Activated gamma-delta T cell treated with anti-CD3 and anti-CD28 coated beads, Interleukin-2, amount 50 U/mL, for 16 hours (primary cell): ENCODE results near the gene PRKCG.
A peak's percentile ranks its signal among the peaks of the same experiment; 100 is the strongest.

Experiments used
- DNase-seq: peaks from one replicate; pipeline ENCODE4 v3.0.0-alpha.2; 2020; ENCODE audit warnings: low read depth

PRKCG gene

DNA sequence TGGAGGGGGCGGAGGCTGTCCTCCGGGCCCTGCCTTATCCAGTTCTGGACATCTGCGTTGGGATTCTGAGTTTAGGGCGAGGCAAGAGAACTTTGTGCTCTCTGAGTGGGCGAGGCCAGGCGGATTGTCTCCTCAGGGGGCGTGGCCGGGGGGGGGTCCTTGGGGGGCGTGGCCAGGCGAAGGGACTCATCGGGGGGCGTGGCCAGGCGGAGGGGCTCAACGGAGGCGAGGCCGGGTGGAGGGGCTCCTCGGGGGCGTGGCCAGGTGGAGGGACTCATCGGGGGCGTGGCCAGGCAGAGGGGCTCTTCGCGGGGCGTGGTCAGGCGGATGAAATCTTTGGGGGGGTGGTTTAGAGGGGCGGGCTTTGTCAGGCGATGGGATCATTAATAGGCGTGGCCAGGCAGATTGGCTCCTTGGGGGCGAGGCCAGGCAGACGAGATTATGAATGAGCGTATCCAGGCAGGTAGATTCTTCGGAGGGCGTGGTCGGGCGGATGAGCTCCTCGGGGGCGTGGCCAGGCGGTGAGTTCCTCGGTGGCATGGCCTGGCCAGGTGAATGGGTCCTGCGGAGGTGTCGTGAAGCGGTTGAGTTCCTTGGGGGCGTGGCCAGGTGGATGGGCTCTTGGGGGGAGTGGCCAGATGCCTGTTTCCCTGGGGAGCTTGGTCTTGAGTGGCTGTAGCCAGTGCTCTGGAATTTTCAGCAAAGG, 16.8 kb downstream of the PRKCG start:
- no peak for DNase-seq

DNA sequence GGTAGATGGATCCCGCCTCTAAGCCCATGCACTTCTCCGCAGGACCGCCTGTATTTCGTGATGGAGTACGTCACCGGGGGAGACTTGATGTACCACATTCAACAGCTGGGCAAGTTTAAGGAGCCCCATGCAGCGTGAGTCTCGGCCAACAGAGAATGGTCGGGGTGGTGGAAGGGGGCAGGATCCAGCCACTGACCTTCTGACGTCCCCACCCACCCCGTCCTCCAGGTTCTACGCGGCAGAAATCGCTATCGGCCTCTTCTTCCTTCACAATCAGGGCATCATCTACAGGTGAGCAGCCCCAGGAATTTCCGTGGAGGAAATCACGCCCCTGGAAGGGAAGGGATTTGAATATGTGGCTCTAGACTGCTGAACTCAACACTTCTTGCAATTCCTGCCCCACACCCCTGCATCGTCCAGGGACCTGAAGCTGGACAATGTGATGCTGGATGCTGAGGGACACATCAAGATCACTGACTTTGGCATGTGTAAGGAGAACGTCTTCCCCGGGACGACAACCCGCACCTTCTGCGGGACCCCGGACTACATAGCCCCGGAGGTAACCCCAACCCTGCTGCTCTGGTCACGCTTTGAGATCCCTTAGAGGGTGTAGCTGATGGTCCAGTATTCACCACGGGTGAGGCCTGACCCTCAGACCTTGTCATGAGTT, 18.3 kb downstream of the PRKCG start:
- DNase-seq, result no peak

DNA sequence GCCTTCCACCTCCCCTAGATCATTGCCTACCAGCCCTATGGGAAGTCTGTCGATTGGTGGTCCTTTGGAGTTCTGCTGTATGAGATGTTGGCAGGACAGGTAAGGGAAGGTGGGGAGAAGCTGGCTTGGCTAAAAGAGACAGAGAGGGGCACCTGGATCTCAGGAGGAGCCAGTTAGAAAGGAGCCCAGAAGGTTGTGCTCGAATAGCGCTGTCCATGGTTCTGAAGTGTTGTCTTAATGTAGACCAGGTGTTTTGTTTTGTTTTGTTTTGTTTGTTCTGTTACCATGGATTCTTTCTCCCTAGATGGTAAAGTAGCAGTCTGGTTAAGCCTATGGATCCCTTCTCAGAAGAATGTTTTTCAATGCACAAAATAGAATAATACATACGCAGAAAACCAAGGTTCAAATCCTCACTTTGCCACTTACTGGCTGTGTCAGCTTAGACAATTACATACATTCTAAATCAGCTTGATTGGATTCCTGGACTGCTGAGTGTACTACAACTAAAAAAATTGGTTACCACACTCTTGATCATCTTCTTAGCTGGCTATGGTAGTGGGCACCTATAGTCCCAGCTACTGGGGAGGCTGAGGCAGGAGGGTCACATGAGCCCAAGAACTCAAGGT, 21.2 kb downstream of the PRKCG start:
- DNase-seq, result no peak

- DNase-seq, result no peak
Observed at GRCh38 chr19:53904909-53905308, 22.9 kb downstream of the PRKCG start.

DNA sequence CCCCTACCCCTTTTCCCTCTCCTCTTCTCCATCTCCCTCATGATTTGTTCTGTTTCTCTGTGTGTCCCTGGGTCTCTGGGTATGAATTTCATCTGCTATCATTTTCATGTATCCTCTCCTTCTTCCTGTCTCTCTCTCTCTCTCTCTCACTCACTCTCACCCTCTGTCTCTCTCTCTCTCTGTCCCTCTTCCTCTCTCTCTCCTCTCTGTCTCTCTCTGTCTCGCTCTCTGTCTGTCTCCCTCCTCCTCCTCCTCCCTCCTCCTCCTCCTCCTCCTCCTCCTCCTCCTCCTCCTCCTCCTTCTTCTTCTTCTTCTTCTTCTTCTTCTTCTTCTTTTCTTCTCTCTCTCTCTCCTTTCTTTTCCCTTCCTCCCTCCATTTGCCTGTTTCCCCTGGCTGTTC, 23.8 kb downstream of the PRKCG start:
- DNase-seq, result no peak

- peak; percentile 64 for DNase-seq
Observed at GRCh38 chr19:53906211-53907192, 24.5 kb downstream of the PRKCG start.

GRCh38 chr19:53907193-53907581, 25.2 kb downstream of the PRKCG start:
- no peak for DNase-seq

GRCh38 chr19:53907690-53908089, 25.7 kb downstream of the PRKCG start:
- no peak for DNase-seq

- no peak for DNase-seq
Observed at GRCh38 chr19:53908106-53908934, 26.3 kb downstream of the PRKCG start.

DNA sequence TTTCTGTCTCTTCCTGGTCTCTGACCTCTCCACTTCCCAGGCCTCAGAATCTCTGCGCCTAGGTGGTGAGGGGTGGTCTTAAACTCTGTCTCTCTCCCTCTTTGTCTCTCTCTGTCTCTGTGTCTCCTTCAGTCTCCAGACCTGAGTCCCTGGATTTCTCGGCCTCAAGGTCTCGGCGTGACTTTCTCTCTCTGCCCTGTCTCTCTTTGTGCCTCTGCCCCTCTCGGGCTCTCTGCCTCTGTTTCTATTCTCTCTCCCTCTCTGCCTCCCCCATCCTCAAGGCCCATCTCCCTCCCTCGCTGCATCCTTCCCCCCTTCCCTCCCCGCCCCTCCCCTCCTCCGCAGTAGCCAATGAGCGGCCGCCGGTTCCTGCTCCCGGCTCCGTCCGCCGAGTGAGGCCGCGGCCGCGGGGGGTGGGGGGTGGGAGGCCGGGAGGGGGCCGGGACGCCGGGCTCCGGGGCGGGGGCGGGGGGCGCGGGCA, 27.0 kb downstream of the PRKCG start, which contains the start of gene CACNG7:
Gene CACNG7 (plus strand): TSS at position 344 of the 481 bp plus-strand sequence. CDS start 3,554 bp downstream, outside the sequence.
- DNase-seq, result no peak

DNA sequence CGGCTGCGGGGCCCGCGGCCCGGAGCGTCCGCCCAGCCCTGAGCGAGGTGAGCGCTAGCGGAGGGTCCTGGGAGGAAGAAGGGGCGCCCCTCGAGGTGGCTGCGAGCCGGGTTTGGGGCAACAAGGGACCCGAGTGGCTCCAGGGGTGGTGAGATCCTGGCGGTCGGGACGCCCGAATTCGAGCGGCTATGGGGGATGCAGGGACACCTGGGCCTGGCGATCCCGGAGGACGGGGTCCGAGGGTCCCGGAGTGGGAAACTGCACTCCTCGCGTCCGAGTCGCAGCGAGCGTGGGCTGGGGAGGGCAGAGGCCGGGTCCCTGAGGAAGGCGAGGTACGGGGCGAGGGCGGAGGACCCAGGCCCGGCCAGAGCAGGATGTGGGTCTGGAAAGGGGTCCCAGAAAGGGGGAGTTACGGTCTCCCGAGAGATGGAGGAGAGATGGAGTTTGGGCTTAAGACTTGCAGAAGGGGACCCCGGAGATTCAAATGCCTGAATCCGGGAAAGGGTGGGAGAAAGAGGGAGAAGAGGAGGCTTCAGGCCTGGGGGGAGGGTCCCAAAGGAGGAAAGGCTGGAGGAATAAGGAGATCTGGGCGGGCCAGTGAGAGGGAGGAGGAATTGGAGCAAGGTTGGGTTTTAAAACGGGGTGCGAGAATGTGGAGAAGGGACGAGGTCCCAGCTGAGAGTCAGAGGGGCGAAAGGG, 27.6 kb downstream of the PRKCG start:
- DNase-seq, result no peak

DNA sequence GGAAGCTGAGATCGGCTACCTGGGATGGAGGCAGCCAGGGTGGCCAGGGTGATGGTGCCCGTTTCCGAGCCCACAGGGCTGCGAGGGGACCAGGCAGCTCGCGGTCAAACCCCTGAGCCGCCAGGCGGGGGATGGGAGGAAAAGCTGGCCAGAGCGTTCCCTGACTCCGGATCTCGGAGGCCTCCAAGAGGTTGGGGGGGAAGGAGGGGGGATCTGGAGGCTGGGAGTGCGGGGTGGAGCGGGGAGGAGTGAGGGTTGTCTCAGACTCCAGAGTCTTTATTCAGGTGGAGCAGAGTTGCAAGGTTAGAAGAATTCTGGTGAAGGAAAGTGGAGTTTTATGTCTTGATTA, 28.1 kb downstream of the PRKCG start:
- no peak for DNase-seq

DNA sequence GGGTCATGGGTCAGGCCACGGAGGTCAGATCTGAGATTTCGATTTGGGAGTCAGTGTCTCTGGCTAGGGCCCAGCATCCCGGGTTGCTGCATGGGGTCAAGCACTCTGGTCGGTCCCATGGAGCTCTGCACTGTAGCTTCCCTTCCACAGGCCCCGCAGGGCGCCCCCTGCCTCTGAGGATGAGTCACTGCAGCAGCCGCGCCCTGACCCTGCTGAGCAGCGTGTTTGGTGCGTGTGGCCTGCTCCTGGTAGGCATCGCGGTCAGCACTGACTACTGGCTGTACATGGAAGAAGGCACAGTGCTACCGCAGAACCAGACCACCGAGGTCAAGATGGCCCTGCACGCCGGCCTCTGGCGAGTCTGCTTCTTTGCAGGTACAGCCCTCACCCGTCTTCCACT, 30.7 kb downstream of the PRKCG start:
- DNase-seq, result no peak

- DNase-seq, result no peak
Observed at GRCh38 chr19:53915000-53915399, 33.0 kb downstream of the PRKCG start.

DNA sequence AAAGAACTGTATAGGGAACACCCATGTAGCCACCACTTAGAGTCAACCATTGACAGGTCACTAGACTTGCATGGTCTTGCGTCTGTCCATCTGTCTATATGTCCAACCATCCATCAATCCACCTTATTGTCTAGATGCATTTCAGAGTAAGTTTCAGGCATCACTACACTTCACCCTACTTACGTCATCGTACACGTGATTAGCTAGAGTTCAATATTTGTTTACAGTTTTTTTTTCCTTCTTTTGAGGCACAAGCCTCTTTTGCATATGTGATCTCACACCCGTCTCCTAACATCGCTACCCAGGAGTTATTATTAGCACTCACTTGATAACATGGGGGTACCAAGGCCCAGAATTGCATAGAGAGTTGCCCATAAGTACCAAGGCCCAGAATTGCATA, 34.0 kb downstream of the PRKCG start:
- DNase-seq, result no peak

DNA sequence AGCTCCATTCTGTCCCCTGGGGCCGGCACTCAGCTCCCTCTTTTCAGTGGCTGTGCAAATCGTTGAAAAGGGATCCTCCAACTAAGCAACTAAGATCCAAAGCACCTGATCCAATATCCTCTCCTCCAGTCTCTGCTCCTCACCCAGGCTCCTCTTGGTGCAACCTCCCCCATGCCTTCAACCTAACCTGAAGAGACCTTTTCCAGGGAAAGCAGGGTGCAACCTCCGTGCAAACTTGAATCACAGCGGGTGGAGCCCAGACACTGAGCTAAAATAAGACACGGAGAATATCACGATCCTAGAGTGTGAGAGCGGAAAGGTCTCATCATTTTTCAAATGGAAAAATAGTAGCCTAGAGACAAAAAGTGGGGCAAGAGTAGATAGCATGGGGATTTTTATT, 35.4 kb downstream of the PRKCG start:
- no peak for DNase-seq

- no peak for DNase-seq
Observed at GRCh38 chr19:53927739-53928138, 45.7 kb downstream of the PRKCG start.

GRCh38 chr19:53936029-53936428, 54.0 kb downstream of the PRKCG start:
- DNase-seq, result no peak

DNA sequence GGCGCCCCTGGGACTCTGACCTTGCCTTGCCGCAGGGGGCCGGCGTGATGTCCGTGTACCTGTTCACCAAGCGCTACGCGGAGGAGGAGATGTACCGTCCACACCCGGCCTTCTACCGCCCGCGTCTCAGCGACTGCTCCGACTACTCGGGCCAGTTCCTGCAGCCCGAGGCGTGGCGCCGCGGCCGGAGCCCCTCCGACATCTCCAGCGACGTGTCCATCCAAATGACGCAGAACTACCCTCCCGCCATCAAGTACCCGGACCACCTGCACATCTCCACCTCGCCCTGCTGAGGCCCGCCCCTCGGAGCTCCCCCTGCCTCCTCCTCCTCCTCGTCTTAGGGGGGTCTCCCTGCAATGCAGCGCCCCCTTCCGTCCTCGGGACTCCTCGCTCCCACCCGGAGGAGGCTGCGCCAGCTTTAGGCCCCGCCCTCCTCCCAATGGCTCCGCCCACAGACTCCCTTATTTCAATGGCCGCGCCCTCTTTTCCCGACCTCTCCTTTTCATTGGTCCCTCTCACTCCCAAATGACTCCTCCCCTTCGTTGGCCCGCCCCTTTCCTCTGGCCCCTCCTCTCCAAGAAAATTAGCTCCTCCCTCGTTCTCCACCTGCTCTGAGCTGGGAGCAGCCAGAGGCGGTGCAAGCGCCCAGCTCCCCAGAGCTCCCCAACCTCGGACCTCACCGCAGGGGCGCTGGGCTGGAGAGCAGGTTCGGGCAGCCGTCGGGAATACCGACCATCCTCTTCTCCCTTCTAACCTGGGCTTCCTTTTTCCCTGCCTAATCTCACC, 60.2 kb downstream of the PRKCG start:
- DNase-seq, result no peak

DNA sequence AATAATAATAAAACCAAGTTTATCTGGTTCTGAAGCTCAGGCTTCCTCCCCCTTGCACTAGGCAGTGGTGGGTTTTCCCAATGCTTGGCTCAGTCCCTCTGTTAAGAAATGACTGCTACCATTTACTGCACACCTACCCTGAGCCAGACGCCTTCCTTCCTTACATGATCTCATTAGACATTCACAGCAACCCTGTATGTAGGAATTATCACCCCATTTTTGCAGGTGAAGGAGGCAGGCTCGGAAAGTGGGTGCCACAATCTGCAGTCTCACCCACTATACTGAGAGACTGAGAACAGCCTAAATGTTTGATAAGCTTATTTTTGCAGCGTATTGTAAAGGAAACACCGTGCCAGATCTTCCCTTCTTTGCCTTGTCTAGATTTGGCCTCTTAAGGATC, 62.4 kb downstream of the PRKCG start:
- no peak for DNase-seq
